ENCODE measurements around the gene MSX2. TPM values are rescaled to one million over a fixed set of nuclear protein-coding genes. Genes with fewer than 3 reads are reported as not detected.

Gene MSX2
- total and polyA plus RNA-seq, 2 of the 4 experiments (the other 2 are of a cell fraction), result 2.2 to 3.7 TPM

- H2BK120ac ChIP-seq (ENCODE audit: low read depth, low read length), result no peak overlapping the region
- CTCF ChIA-PET, result interaction anchor here (0.6 kb wide), 1 partner anchor 129 kb away, joined by 5 read pairs; no protein-coding TSS in a partner anchor
- no peak for ATAC-seq (ENCODE audit: low read depth)
Measured at GRCh38 chr5:174698156-174698555, 26.2 kb upstream of the MSX2 start.

More at GRCh38 chr5:174698156-174698555, 26.2 kb upstream of the MSX2 start:
- H4K20me1 ChIP-seq (ENCODE audit: insufficient read depth, low read length), result no peaks in the 10 kb centered on the region
- WGBS, 2 experiments (ENCODE audit: extremely low coverage in 2 of 2, insufficient read length in 1 of 2), result 88% methylated on average over 1 of the region's 8 CpGs; no CpG with 5 or more reads in 1 of the 2 experiments
- H4K91ac ChIP-seq (ENCODE audit: insufficient read depth, low read depth, low read length), result no peak overlapping the region
- H3K23ac ChIP-seq (ENCODE audit: low read depth, low read length), result no peak overlapping the region
- H4K5ac ChIP-seq (ENCODE audit: low read depth, low read length), result no peak overlapping the region
- no TSS peak for BruUV-seq (replicated peaks)
- no peak overlapping the region for H3K56ac ChIP-seq (ENCODE audit: extremely low read depth, insufficient read depth, low read length)
- no peak overlapping the region for H3K4me2 ChIP-seq (ENCODE audit: low read depth, low read length)
- H2AK9ac ChIP-seq (replicated peaks; ENCODE audit: low read depth, low read length, poor library complexity), result no peak overlapping the region
- no peak overlapping the region for H3K27ac ChIP-seq (ENCODE audit: insufficient read depth, low read length)
- intact Hi-C loops (cut with micrococcal nuclease) (no loop called here), dilution Hi-C loops (cut with HindIII; ENCODE audit: low sequenced_read_pairs, unreplicated experiment) (no loop called here), in situ Hi-C loops (cut with MboI; ENCODE audit: low sequenced_read_pairs) (no loop called here)
- H2BK5ac ChIP-seq (ENCODE audit: low read depth, low read length, poor library complexity, severe bottlenecking), result no peak overlapping the region
- no peak for TF ChIP-seq CTCF (conservative IDR thresholded peaks at IDR 0.05; ENCODE audit: low read depth, low read length)
- no peak for DNase-seq
- no peaks in the 10 kb centered on the region for H3K9me3 ChIP-seq (ENCODE audit: control insufficient read depth, insufficient read depth, low read length)
- no peaks in the 10 kb centered on the region for H3K79me1 ChIP-seq (ENCODE audit: low read depth in 1 of 2, low read length in 2 of 2)
- H3K27me3 ChIP-seq (ENCODE audit: control insufficient read depth, insufficient read depth, low read length), result peaks cover 27% of the 10 kb centered on the region
- H3K4me1 ChIP-seq (ENCODE audit: control insufficient read depth, insufficient read depth, low read length), result no peaks in the 10 kb centered on the region
- H2BK20ac ChIP-seq (ENCODE audit: low read depth, low read length), result no peak overlapping the region
- H3K9ac ChIP-seq (ENCODE audit: low read depth, low read length), result no peak overlapping the region
- H3K18ac ChIP-seq (ENCODE audit: low read depth, low read length), result no peak overlapping the region
- H3K9me1 ChIP-seq (ENCODE audit: insufficient read depth, low read length), result no peaks in the 10 kb centered on the region
- H2BK15ac ChIP-seq (ENCODE audit: low read depth, low read length), result no peak overlapping the region
- POLR2A ChIA-PET (ENCODE audit: unreplicated experiment), result no interaction called here
- H2AFZ ChIP-seq (replicated peaks; ENCODE audit: low read length, poor library complexity), result no peak overlapping the region
- no peak overlapping the region for H2AK5ac ChIP-seq (ENCODE audit: low read depth, low read length)
- H3K14ac ChIP-seq (replicated peaks; ENCODE audit: low read depth, low read length), result no peak overlapping the region
- H3K4me3 ChIP-seq (ENCODE audit: insufficient read depth, low read depth, low read length), result no peak overlapping the region
- no peaks in the 10 kb centered on the region for H3K36me3 ChIP-seq (ENCODE audit: control insufficient read depth, insufficient read depth, low read length)
- no peak overlapping the region for H4K8ac ChIP-seq (ENCODE audit: low read depth in 2 of 2, low read length in 2 of 2)
- H3K4ac ChIP-seq (ENCODE audit: low read depth, low read length), result no peak overlapping the region
